Vagina (tissue), 2 donors: Measurements from ENCODE around the gene HAO2.

Source experiments
- POLR2A ChIP-seq, 2 donors: fragments of 450-650 bp; IDR thresholded peaks; one replicate each; pipeline ENCODE4 v1.6.1; 2017; ENCODE audit warnings: antibody characterized with exemption in 2 of 2, mild to moderate bottlenecking in 2 of 2, moderate library complexity in 2 of 2
- TF ChIP-seq, protein P1 (sequence below), 3 experiments: fragments of 450-650 bp in 2 of 3; fragments of 200-600 bp in 1 of 3; sonication (generic) in 1 of 3; IDR thresholded peaks; one replicate each; pipeline ENCODE4 v1.5.1; 2017 to 2019; ENCODE audit warnings: antibody characterized with exemption in 3 of 3, mild to moderate bottlenecking in 2 of 3, moderate library complexity in 2 of 3

DNA sequence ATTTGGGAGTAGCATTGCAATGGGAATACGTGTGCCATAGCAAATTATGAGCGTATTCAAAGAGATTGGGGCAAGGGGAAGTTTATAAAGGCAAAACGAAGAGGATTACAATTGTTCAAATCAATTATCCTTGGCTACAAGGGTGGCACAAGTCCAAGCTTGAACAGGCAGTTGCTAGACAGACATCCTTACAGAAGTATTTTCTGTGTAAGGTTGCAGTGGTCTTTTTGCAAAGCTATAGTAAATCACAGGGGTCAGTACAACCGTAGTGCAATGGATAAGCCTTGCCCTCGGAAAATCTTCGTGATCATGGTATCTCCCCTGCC lies 37.4 kb upstream of the HAO2 start:
- TF ChIP-seq, protein P1, sequence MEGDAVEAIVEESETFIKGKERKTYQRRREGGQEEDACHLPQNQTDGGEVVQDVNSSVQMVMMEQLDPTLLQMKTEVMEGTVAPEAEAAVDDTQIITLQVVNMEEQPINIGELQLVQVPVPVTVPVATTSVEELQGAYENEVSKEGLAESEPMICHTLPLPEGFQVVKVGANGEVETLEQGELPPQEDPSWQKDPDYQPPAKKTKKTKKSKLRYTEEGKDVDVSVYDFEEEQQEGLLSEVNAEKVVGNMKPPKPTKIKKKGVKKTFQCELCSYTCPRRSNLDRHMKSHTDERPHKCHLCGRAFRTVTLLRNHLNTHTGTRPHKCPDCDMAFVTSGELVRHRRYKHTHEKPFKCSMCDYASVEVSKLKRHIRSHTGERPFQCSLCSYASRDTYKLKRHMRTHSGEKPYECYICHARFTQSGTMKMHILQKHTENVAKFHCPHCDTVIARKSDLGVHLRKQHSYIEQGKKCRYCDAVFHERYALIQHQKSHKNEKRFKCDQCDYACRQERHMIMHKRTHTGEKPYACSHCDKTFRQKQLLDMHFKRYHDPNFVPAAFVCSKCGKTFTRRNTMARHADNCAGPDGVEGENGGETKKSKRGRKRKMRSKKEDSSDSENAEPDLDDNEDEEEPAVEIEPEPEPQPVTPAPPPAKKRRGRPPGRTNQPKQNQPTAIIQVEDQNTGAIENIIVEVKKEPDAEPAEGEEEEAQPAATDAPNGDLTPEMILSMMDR (IDR thresholded peaks at IDR 0.05) = no peak
- no peak for TF ChIP-seq POLR2A (IDR thresholded peaks at IDR 0.05)
